Measurements from ENCODE around the gene ZNF358. TPM values are rescaled to one million over a fixed set of nuclear protein-coding genes. Genes with fewer than 3 reads are reported as not detected.
A peak's percentile ranks its signal among the peaks of the same experiment; 100 is the strongest.

ZNF358 gene
- total RNA-seq, 6 experiments from 2014 or later: 15.3 to 35.1 (median 24.8) TPM

- WGBS (ENCODE audit: insufficient coverage, low coverage, low lambda C conversion rate, missing lambda C conversion rate): 44% methylated on average over 2 of the region's 2 CpGs
- intact Hi-C loops (cut with DNase I): no loop called here
Observed at GRCh38 chr19:7552781-7553180, 36.9 kb downstream of the ZNF358 start.

GRCh38 chr19:7554565-7554964 is 38.7 kb downstream of the ZNF358 start:
- intact Hi-C loops (cut with DNase I): no loop called here
- no peak overlapping the region for H3K4me3 ChIP-seq
- no peak for DNase-seq
- no peaks in the 10 kb centered on the region for H3K4me1 ChIP-seq
- no peak overlapping the region for H3K27ac ChIP-seq
- peaks cover 0 to 42% (median 11%) of the 10 kb centered on the region in 4 donors for H3K36me3 ChIP-seq
- H3K27me3 ChIP-seq: no peaks in the 10 kb centered on the region
- no peaks in the 10 kb centered on the region for H3K9me3 ChIP-seq
- WGBS (ENCODE audit: insufficient coverage, low coverage, low lambda C conversion rate, missing lambda C conversion rate): no CpG with 5 or more reads among the region's 28 CpGs
- no peak for TF ChIP-seq POLR2A (IDR thresholded peaks at IDR 0.05)
- TF ChIP-seq CTCF (IDR thresholded peaks at IDR 0.05): no peak
- no peak for ATAC-seq

More at GRCh38 chr19:7552781-7553180, 36.9 kb downstream of the ZNF358 start:
- Histone ChIP-seq H3K4me3 (no peak overlapping the region), H3K27ac (no peak overlapping the region), H3K9me3 (no peaks in the 10 kb centered on the region), H3K4me1 (no peaks in the 10 kb centered on the region), H3K36me3 (peaks cover 0 to 26% (median 7%) of the 10 kb centered on the region in 4 donors), H3K27me3 (no peaks in the 10 kb centered on the region)
- ATAC-seq: no peak
- no peak for DNase-seq
- TF ChIP-seq CTCF (IDR thresholded peaks at IDR 0.05) (no peak), POLR2A (IDR thresholded peaks at IDR 0.05) (no peak)

GRCh38 chr19:7554990-7555864 is 39.3 kb downstream of the ZNF358 start:
- DNase-seq: peak in 2 of 3 donors; percentile 54 to 56

GRCh38 chr19:7556696-7557315 is 40.9 kb downstream of the ZNF358 start:
- Histone ChIP-seq H3K27me3 (no peaks in the 10 kb centered on the region), H3K36me3 (peaks cover 0 to 43% (median 6%) of the 10 kb centered on the region in 4 donors), H3K4me1 (no peaks in the 10 kb centered on the region), H3K27ac (no peak overlapping the region), H3K4me3 (no peak overlapping the region), H3K9me3 (no peaks in the 10 kb centered on the region)
- intact Hi-C loops (cut with DNase I): no loop called here
- no peak for TF ChIP-seq POLR2A (IDR thresholded peaks at IDR 0.05)
- no peak for TF ChIP-seq CTCF (IDR thresholded peaks at IDR 0.05)
- 100% methylated on average over 16 of the region's 54 CpGs for WGBS (ENCODE audit: insufficient coverage, low coverage, low lambda C conversion rate, missing lambda C conversion rate)
- DNase-seq (no peak), ATAC-seq (no peak)

More at GRCh38 chr19:7554990-7555864, 39.3 kb downstream of the ZNF358 start:
- Histone ChIP-seq H3K27ac (no peak overlapping the region), H3K4me1 (no peaks in the 10 kb centered on the region), H3K27me3 (no peaks in the 10 kb centered on the region), H3K36me3 (peaks cover 0 to 42% (median 10%) of the 10 kb centered on the region in 4 donors), H3K9me3 (no peaks in the 10 kb centered on the region), H3K4me3 (no peak overlapping the region)
- TF ChIP-seq CTCF (IDR thresholded peaks at IDR 0.05) (no peak), POLR2A (IDR thresholded peaks at IDR 0.05) (no peak)
- 81% methylated on average over 22 of the region's 62 CpGs for WGBS (ENCODE audit: insufficient coverage, low coverage, low lambda C conversion rate, missing lambda C conversion rate)
- intact Hi-C loops (cut with DNase I): no loop called here
- no peak for ATAC-seq

All from right lobe of liver (tissue), 6 donors.